DOHH2 (cell line): ENCODE data around the gene NOD2.

Experiments used
- CTCF ChIP-seq: fragments of 200-600 bp; sonication (generic); IDR thresholded peaks from one replicate; pipeline ENCODE4 v1.5.1; 2014; ENCODE audit warnings: antibody characterized with exemption, mild to moderate bottlenecking, low read depth, low read length; ENCODE audit not compliant: poor library complexity, severe bottlenecking
- EZH2phosphoT487 ChIP-seq: fragments of 200-600 bp; sonication (generic); IDR thresholded peaks from 2 replicates; pipeline ENCODE4 v1.6.1; 2017; ENCODE audit warnings: borderline replicate concordance, mild to moderate bottlenecking, antibody characterized with exemption, low read length, moderate library complexity, mixed read lengths

GRCh38 chr16:50740736-50741135 lies 47.3 kb downstream of the NOD2 start:
- TF ChIP-seq CTCF (no peak), EZH2phosphoT487 (no peak)
